Measurements from ENCODE around the gene CSH1.

The CSH1 gene

DNA sequence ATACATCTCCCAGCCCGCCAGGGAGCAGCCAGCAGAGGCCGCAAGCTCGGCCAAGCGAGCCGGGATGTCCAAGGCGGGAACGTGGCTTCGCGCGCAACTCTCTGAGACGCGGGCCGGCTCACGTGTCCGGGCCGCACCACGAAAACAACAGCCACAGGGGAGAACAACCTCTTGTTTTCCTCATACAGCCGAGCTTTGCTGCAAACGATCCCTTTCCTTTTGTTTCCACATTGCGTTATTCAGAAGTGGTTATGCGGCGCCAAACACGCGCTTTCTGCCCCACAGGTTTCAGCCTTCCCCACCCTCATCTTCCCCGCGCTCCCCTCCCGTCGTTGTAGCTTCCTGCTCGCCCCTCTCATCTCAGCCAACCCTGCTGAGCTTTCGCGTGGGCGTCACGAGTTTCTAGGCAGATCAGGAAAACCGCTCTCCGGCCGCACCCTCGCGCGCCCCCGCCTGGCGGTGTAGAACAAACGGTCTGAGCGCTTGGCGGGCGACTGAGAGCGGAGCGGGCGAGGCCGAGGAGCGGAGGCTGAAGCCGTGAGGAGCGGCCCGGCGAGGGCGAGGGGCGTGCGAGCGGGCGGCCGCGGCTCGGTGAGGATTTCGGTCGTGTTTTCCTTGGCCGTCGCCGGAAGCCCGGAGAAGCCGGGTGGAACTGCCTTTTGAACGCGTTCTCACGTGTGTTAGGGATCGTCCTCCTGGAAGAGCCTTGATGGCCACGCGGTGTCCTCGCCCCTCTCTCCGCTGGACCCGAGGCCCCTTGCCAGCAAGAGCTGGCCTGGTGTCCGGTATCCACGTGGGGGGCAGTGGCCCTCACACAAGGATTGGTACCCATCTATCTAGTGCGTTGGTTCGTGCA is 47.3 kb downstream of the CSH1 start:
- Histone ChIP-seq H2AFZ (ENCODE audit: low read depth, low read length) (peak overlapping the region; percentile 70), H3K79me1 (replicated peaks; ENCODE audit: low read length, poor library complexity, severe bottlenecking) (no peaks in the 10 kb centered on the region), H3K14ac (ENCODE audit: low read length in 2 of 2) (no peak overlapping the region), H3K9me3 (ENCODE audit: control insufficient read depth, low read length) (no peaks in the 10 kb centered on the region), H2BK12ac (ENCODE audit: low read length in 2 of 2) (peak overlapping the region in 1 of 2 experiments; percentile 7), H3K18ac (ENCODE audit: low read depth in 1 of 2, low read length in 2 of 2) (peak overlapping the region; percentile 6 to 61), H2BK5ac (ENCODE audit: low read depth, low read length, poor library complexity, severe bottlenecking) (no peak overlapping the region), H3K27ac (ENCODE audit: low read length, poor library complexity, severe bottlenecking) (no peak overlapping the region), H2BK120ac (ENCODE audit: low read depth, low read length) (peak overlapping the region; percentile 39), H3K4me1 (ENCODE audit: control insufficient read depth, insufficient read depth, low read depth, low read length) (peaks cover 4% of the 10 kb centered on the region), H2BK15ac (ENCODE audit: low read depth, poor library complexity, severe bottlenecking) (no peak overlapping the region), H4K8ac (ENCODE audit: low read length) (peak overlapping the region; percentile 5), H3K4me2 (ENCODE audit: low read length, poor library complexity, severe bottlenecking) (no peak overlapping the region), H2AK5ac (ENCODE audit: low read length, severe bottlenecking) (no peak overlapping the region), H3K4ac (ENCODE audit: low read depth in 1 of 2, low read length in 2 of 2) (peak overlapping the region in 1 of 2 experiments; percentile 4), H3K23ac (ENCODE audit: low read length in 2 of 2) (no peak overlapping the region), H3K9ac (ENCODE audit: low read length) (peak overlapping the region; percentile 84), H3K4me3 (ENCODE audit: insufficient read depth in 1 of 2, low read depth in 1 of 2, low read length in 2 of 2) (peak overlapping the region in 1 of 2 experiments; percentile 57), H3K36me3 (ENCODE audit: control insufficient read depth in 1 of 2, insufficient read depth in 2 of 2, low read depth in 1 of 2, low read length in 2 of 2) (no peaks in the 10 kb centered on the region), H4K91ac (ENCODE audit: low read length) (peak overlapping the region; percentile 5), H3K27me3 (ENCODE audit: control insufficient read depth in 1 of 2, insufficient read depth in 1 of 2, low read length in 2 of 2) (no peaks in the 10 kb centered on the region)
- 49% methylated on average over 82 of the region's 82 CpGs for WGBS
- DNase-seq = peak; percentile 82

DNA sequence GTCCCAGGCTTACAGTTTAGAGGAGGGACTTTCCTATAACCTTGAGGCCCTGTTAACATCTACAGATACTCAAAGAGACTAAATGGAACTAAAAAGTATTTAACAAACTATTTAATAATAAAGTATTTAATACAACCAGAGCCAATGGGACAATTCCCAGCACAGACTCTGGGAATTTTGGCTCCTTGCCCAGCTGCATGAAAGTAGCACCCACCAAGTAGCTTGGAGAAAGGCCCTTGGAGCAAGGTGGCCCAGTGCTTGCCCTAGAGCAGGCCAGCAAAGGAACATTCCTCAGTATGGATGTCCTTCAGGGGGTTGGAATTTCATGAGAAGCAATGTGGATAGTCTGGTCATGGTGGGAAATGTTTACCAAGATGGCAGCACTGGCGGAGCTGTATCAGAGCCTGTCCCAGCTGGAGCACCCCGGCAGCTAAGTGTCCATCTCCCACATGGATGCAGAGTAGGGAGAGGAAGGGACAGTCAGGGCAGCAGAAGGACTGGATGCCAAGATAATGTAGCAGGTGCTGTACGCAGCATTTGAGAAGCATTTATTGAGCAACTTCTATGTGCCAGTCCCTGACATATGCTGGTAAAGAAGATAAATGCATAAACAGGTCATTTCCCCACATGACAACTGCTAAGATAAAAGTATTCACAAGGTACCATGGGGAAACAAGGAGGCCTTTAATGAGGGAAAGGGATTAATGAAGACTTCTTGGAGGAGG is 48.7 kb downstream of the CSH1 start:
- no peak overlapping the region for H3K4me2 ChIP-seq (ENCODE audit: low read length, poor library complexity, severe bottlenecking)
- H3K14ac ChIP-seq (ENCODE audit: low read length in 2 of 2) = no peak overlapping the region
- no peak overlapping the region for H3K23ac ChIP-seq (ENCODE audit: low read length in 2 of 2)
- H2AK5ac ChIP-seq (ENCODE audit: low read length, severe bottlenecking) = no peak overlapping the region
- H3K36me3 ChIP-seq (ENCODE audit: control insufficient read depth in 1 of 2, insufficient read depth in 2 of 2, low read depth in 1 of 2, low read length in 2 of 2) = no peaks in the 10 kb centered on the region
- no peak overlapping the region for H3K4ac ChIP-seq (ENCODE audit: low read depth in 1 of 2, low read length in 2 of 2)
- H3K27me3 ChIP-seq (ENCODE audit: control insufficient read depth in 1 of 2, insufficient read depth in 1 of 2, low read length in 2 of 2) = no peaks in the 10 kb centered on the region
- H4K91ac ChIP-seq (ENCODE audit: low read length) = no peak overlapping the region
- DNase-seq = no peak
- H4K8ac ChIP-seq (ENCODE audit: low read length) = no peak overlapping the region
- WGBS = 64% methylated on average over 3 of the region's 3 CpGs
- no peak overlapping the region for H2BK5ac ChIP-seq (ENCODE audit: low read depth, low read length, poor library complexity, severe bottlenecking)
- H3K9ac ChIP-seq (ENCODE audit: low read length) = no peak overlapping the region
- H3K79me1 ChIP-seq (replicated peaks; ENCODE audit: low read length, poor library complexity, severe bottlenecking) = no peaks in the 10 kb centered on the region
- H2BK120ac ChIP-seq (ENCODE audit: low read depth, low read length) = no peak overlapping the region
- no peak overlapping the region for H2BK15ac ChIP-seq (ENCODE audit: low read depth, poor library complexity, severe bottlenecking)
- no peak overlapping the region for H2BK12ac ChIP-seq (ENCODE audit: low read length in 2 of 2)
- H3K18ac ChIP-seq (ENCODE audit: low read depth in 1 of 2, low read length in 2 of 2) = no peak overlapping the region
- H2AFZ ChIP-seq (ENCODE audit: low read depth, low read length) = no peak overlapping the region
- H3K27ac ChIP-seq (ENCODE audit: low read length, poor library complexity, severe bottlenecking) = no peak overlapping the region
- peaks cover 5% of the 10 kb centered on the region for H3K4me1 ChIP-seq (ENCODE audit: control insufficient read depth, insufficient read depth, low read depth, low read length)
- no peak overlapping the region for H3K4me3 ChIP-seq (ENCODE audit: insufficient read depth in 1 of 2, low read depth in 1 of 2, low read length in 2 of 2)
- H3K9me3 ChIP-seq (ENCODE audit: control insufficient read depth, low read length) = no peaks in the 10 kb centered on the region

DNA sequence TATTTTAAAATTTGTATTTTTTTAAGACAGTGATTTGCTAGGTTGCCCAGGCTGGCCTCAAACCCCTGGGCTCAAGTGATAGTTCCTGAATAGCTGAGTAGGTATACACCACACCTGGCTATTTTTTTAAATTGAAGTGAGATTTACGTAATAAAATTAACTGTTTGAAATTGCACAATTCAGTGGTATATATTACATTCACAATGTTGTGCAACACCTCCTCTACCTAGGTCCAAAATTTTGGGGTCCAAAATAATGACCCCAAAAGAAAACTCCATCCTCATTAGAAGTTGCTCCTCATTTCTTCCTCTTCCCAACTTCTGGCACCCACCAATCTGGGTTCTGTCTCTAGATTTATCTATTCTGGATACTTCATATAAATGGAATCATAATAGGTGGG is 50.9 kb downstream of the CSH1 start:
- H3K4me2 ChIP-seq (ENCODE audit: low read length, poor library complexity, severe bottlenecking) = no peak overlapping the region
- no peak overlapping the region for H2BK15ac ChIP-seq (ENCODE audit: low read depth, poor library complexity, severe bottlenecking)
- H3K18ac ChIP-seq (ENCODE audit: low read depth in 1 of 2, low read length in 2 of 2) = no peak overlapping the region
- no peaks in the 10 kb centered on the region for H3K36me3 ChIP-seq (ENCODE audit: control insufficient read depth in 1 of 2, insufficient read depth in 2 of 2, low read depth in 1 of 2, low read length in 2 of 2)
- H2AK5ac ChIP-seq (ENCODE audit: low read length, severe bottlenecking) = no peak overlapping the region
- no peak for DNase-seq
- H3K27ac ChIP-seq (ENCODE audit: low read length, poor library complexity, severe bottlenecking) = no peak overlapping the region
- H3K9me3 ChIP-seq (ENCODE audit: control insufficient read depth, low read length) = no peaks in the 10 kb centered on the region
- H3K9ac ChIP-seq (ENCODE audit: low read length) = no peak overlapping the region
- H2BK120ac ChIP-seq (ENCODE audit: low read depth, low read length) = no peak overlapping the region
- no peak overlapping the region for H4K91ac ChIP-seq (ENCODE audit: low read length)
- no peak overlapping the region for H3K14ac ChIP-seq (ENCODE audit: low read length in 2 of 2)
- no peak overlapping the region for H2BK12ac ChIP-seq (ENCODE audit: low read length in 2 of 2)
- no peak overlapping the region for H2AFZ ChIP-seq (ENCODE audit: low read depth, low read length)
- no peak overlapping the region for H3K23ac ChIP-seq (ENCODE audit: low read length in 2 of 2)
- no peak overlapping the region for H3K4me3 ChIP-seq (ENCODE audit: insufficient read depth in 1 of 2, low read depth in 1 of 2, low read length in 2 of 2)
- H3K4me1 ChIP-seq (ENCODE audit: control insufficient read depth, insufficient read depth, low read depth, low read length) = peaks cover 17% of the 10 kb centered on the region
- no peaks in the 10 kb centered on the region for H3K79me1 ChIP-seq (replicated peaks; ENCODE audit: low read length, poor library complexity, severe bottlenecking)
- H3K27me3 ChIP-seq (ENCODE audit: control insufficient read depth in 1 of 2, insufficient read depth in 1 of 2, low read length in 2 of 2) = no peaks in the 10 kb centered on the region
- no peak overlapping the region for H3K4ac ChIP-seq (ENCODE audit: low read depth in 1 of 2, low read length in 2 of 2)
- H4K8ac ChIP-seq (ENCODE audit: low read length) = no peak overlapping the region
- H2BK5ac ChIP-seq (ENCODE audit: low read depth, low read length, poor library complexity, severe bottlenecking) = no peak overlapping the region
- WGBS = no CpG with 5 or more reads among the region's 1 CpG
